HEK293T (cell line): Measurements from ENCODE around the gene MAP4K4.

ENCODE experiments used
- BHLHE40 ChIP-seq: fragments of 450-650 bp; IDR thresholded peaks from 2 replicates; pipeline ENCODE4 v1.6.1; 2016; ENCODE audit warnings: mild to moderate bottlenecking, moderate library complexity, borderline replicate concordance
- CTBP1 ChIP-seq: fragments of 450-650 bp; IDR thresholded peaks from 2 replicates; pipeline ENCODE4 v1.6.1; 2016; ENCODE audit warnings: borderline replicate concordance

- TF ChIP-seq BHLHE40 (no peak), CTBP1 (no peak)
Observed at GRCh38 chr2:101873543-101873942, 176.0 kb downstream of the MAP4K4 start.
